SU-DHL-6 (cell line): ENCODE results near the gene DCLK3.

Experiments
- EZH2phosphoT487 ChIP-seq: fragments of 200-600 bp; sonication (generic), shearing (Covaris generic); conservative IDR thresholded peaks from 2 replicates; pipeline ENCODE4 v1.6.1; 2018; ENCODE audit warnings: mild to moderate bottlenecking, antibody characterized with exemption, low read length, moderate library complexity, mixed read lengths
- TF ChIP-seq, protein P1 (sequence below): fragments of 200-600 bp; sonication (generic); IDR thresholded peaks from one replicate; pipeline ENCODE4 v1.5.1; 2017; ENCODE audit warnings: antibody characterized with exemption, mild to moderate bottlenecking, low read length, moderate library complexity; ENCODE audit not compliant: insufficient read depth, poor library complexity, severe bottlenecking

DNA sequence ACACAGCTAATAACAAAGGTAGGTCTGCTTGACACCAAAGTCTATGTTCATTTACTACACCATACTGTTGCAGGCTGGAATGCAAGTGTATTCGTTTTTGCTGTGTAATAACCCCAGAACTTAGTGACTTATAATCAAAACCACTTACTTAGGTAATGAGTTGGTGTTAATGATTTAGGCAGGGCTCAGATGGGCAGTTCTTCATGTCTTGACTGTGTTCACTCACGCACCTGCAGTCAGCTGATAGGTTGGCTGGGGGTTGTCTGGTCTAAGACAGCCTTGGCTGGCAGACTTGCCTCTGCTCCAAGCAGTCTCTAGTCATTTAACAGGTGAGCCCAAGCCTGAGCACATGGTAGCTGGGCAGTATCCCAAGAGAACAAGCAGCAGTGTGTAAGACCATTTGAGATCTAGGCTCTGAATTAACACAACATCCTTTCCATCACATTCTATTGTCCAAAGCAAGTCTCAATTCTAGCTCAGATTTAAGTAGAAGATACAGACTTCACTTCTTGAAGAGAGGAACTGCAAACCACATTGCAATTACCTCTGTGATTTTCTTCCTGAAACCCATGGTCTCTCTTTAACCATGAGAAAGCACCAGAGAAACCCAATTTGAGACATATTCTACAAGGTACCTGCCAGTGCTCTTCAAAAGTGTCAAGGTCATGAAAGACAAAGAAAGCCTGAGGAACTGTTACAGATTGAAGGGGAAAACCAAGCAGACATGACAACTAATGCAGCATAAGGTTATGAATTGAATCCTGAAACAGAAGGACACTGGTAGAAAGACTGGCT lies 13.3 kb upstream of the DCLK3 start:
- TF ChIP-seq, protein P1, sequence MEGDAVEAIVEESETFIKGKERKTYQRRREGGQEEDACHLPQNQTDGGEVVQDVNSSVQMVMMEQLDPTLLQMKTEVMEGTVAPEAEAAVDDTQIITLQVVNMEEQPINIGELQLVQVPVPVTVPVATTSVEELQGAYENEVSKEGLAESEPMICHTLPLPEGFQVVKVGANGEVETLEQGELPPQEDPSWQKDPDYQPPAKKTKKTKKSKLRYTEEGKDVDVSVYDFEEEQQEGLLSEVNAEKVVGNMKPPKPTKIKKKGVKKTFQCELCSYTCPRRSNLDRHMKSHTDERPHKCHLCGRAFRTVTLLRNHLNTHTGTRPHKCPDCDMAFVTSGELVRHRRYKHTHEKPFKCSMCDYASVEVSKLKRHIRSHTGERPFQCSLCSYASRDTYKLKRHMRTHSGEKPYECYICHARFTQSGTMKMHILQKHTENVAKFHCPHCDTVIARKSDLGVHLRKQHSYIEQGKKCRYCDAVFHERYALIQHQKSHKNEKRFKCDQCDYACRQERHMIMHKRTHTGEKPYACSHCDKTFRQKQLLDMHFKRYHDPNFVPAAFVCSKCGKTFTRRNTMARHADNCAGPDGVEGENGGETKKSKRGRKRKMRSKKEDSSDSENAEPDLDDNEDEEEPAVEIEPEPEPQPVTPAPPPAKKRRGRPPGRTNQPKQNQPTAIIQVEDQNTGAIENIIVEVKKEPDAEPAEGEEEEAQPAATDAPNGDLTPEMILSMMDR = no peak
- TF ChIP-seq EZH2phosphoT487 = no peak
